HCT116 (cell line): Measurements from ENCODE around the gene TARS3. TPM values are rescaled to one million over a fixed set of nuclear protein-coding genes. Genes with fewer than 3 reads are reported as not detected.

ENCODE experiments used
- ATAC-seq: fragments of 200-7000 bp; cut with Tn5 transposase; 2 replicates; pipeline ENCODE4 v1.9.1; 2020; ENCODE audit warnings: mild to moderate bottlenecking, moderate library complexity
- BruUV-seq: library from RNA; stranded (reverse); fragments of 400-500 nt; replicated peaks from 2 replicates; lab custom pipeline; 2021; lab: Mats Ljungman, UMichigan
- CTCF ChIA-PET: fragments of 300-600 bp; sonication (Branson Sonifier 250); formaldehyde crosslinking; loops from one replicate; lab custom pipeline; 2021; ENCODE audit warnings: antibody characterized with exemption; lab: Charles Lee
- POLR2A ChIA-PET: fragments of 300-600, 350-600 bp; sonication (Branson Sonifier 250); formaldehyde crosslinking; loops from one replicate; lab custom pipeline; 2021; ENCODE audit warnings: antibody characterized with exemption; lab: Charles Lee
- RAD21 ChIA-PET, 2 experiments: fragments of 300-600 bp; sonication (Branson Sonifier 250); formaldehyde crosslinking; loops; one replicate each; lab custom pipeline; 2023; ENCODE audit warnings: low total read pairs in 2 of 2; ENCODE audit not compliant: uncharacterized antibody in 2 of 2, unreplicated experiment in 2 of 2, low non-redundant PET in 1 of 2; lab: Charles Lee
- DNase-seq: peaks from one replicate; pipeline ENCODE4 v3.0.0-alpha.2; 2010; ENCODE audit warnings: low read depth, low spot score
- H2AFZ ChIP-seq: fragments of 200-600 bp; shearing (Covaris generic), sonication (generic); 2 replicates; pipeline ENCODE4 v1.6.1; 2017; ENCODE audit warnings: low read depth, mixed run types, mixed read lengths, antibody characterized with exemption, low read length; ENCODE audit not compliant: poor library complexity, severe bottlenecking
- H3K27ac ChIP-seq: 2 replicates; pipeline ENCODE4 v1.5.1; 2012; ENCODE audit warnings: low read depth, low read length
- H3K27me3 ChIP-seq: fragments of 200-600 bp; sonication (generic); 2 replicates; pipeline ENCODE4 v1.6.1; 2016; ENCODE audit warnings: mixed run types, low read length, mixed read lengths; ENCODE audit not compliant: insufficient read depth
- H3K36me3 ChIP-seq, 2 experiments: fragments of 200-500 bp in 1 of 2; fragments of 200-600 bp in 1 of 2; sonication (Bioruptor generic) in 1 of 2; sonication (generic) in 1 of 2; 2 replicates each; pipeline versions ENCODE4 v1.5.1 to v1.6.1; 2014 to 2016; ENCODE audit warnings: low read length in 2 of 2, inconsistent platforms in 1 of 2, mixed read lengths in 1 of 2, mixed run types in 1 of 2; ENCODE audit not compliant: insufficient read depth in 2 of 2, control insufficient read depth in 1 of 2
- H3K4me1 ChIP-seq, 2 experiments: fragments of 200-600 bp in 1 of 2; sonication (generic) in 1 of 2; 2 replicates each; pipeline versions ENCODE4 v1.5.1 to v1.6.1; 2012 to 2017; ENCODE audit warnings: low read length in 2 of 2, inconsistent platforms in 1 of 2, mild to moderate bottlenecking in 1 of 2, mixed read lengths in 1 of 2, mixed run types in 1 of 2, moderate library complexity in 1 of 2; ENCODE audit not compliant: insufficient read depth in 2 of 2, control insufficient read depth in 1 of 2
- H3K4me2 ChIP-seq: fragments of 200-600 bp; sonication (generic); 2 replicates; pipeline ENCODE4 v1.6.1; 2017; ENCODE audit warnings: mixed run types, low read length, mixed read lengths
- H3K4me3 ChIP-seq, 2 experiments: fragments of 200-600 bp in 1 of 2; sonication (generic) in 1 of 2; replicated peaks in 1 of 2; 2 replicates each; pipeline ENCODE4 v1.5.1; 2011 to 2016; ENCODE audit warnings: low read length in 2 of 2, control low read depth in 1 of 2, low read depth in 1 of 2, mild to moderate bottlenecking in 1 of 2, mixed read lengths in 1 of 2, mixed run types in 1 of 2
- H3K79me2 ChIP-seq: fragments of 200-600 bp; sonication (generic); 2 replicates; pipeline ENCODE4 v1.6.1; 2017; ENCODE audit warnings: mild to moderate bottlenecking, mixed run types, low read length, moderate library complexity, mixed read lengths; ENCODE audit not compliant: insufficient read depth
- H3K9ac ChIP-seq: fragments of 200-600 bp; sonication (generic); 2 replicates; pipeline ENCODE4 v1.6.1; 2016; ENCODE audit warnings: low read length, mixed read lengths
- H3K9me2 ChIP-seq: fragments of 200-600 bp; sonication (generic), shearing (Covaris generic); 2 replicates; pipeline ENCODE4 v1.6.1; 2017; ENCODE audit warnings: mixed run types, mild to moderate bottlenecking, moderate library complexity; ENCODE audit not compliant: insufficient read depth
- H3K9me3 ChIP-seq, 2 experiments: fragments of 200-500 bp in 1 of 2; fragments of 200-600 bp in 1 of 2; sonication (Bioruptor generic) in 1 of 2; sonication (generic) in 1 of 2; 2 replicates each; pipeline ENCODE4 v1.6.1; 2014 to 2017; ENCODE audit warnings: low read length in 2 of 2, mixed read lengths in 2 of 2, inconsistent platforms in 1 of 2, low read depth in 1 of 2, mild to moderate bottlenecking in 1 of 2, mixed run types in 1 of 2, moderate library complexity in 1 of 2; ENCODE audit not compliant: control insufficient read depth in 1 of 2, insufficient read depth in 1 of 2
- H4K20me1 ChIP-seq: fragments of 200-600 bp; sonication (generic), shearing (Covaris generic); 2 replicates; pipeline ENCODE4 v1.6.1; 2017; ENCODE audit warnings: mixed run types, mild to moderate bottlenecking, moderate library complexity; ENCODE audit not compliant: insufficient read depth
- CEBPB ChIP-seq: IDR thresholded peaks from 2 replicates; pipeline ENCODE4 v1.6.1; 2012; ENCODE audit warnings: low read depth
- ELF1 ChIP-seq: IDR thresholded peaks from 2 replicates; pipeline ENCODE4 v1.6.1; 2012; ENCODE audit warnings: low read depth, borderline replicate concordance
- EZH2phosphoT487 ChIP-seq: fragments of 200-600 bp; IDR thresholded peaks from 2 replicates; pipeline ENCODE4 v1.6.1; 2018; ENCODE audit warnings: antibody characterized with exemption, borderline replicate concordance
- FOSL1 ChIP-seq: IDR thresholded peaks from 2 replicates; pipeline ENCODE4 v1.6.1; 2012; ENCODE audit warnings: low read depth
- POLR2AphosphoS5 ChIP-seq: IDR thresholded peaks from 2 replicates; pipeline ENCODE4 v1.6.1; 2011; ENCODE audit warnings: mild to moderate bottlenecking, low read depth, low read length, moderate library complexity
- RAD21 ChIP-seq: IDR thresholded peaks from 2 replicates; pipeline ENCODE4 v1.6.1; 2012; ENCODE audit warnings: low read depth, mild to moderate bottlenecking
- REST ChIP-seq: IDR thresholded peaks from 2 replicates; pipeline ENCODE4 v1.6.1; 2012; ENCODE audit warnings: low read depth
- SP1 ChIP-seq: IDR thresholded peaks from 2 replicates; pipeline ENCODE4 v1.6.1; 2012; ENCODE audit warnings: low read depth
- SRF ChIP-seq: IDR thresholded peaks from 2 replicates; pipeline ENCODE4 v1.6.1; 2012; ENCODE audit warnings: low read depth
- TCF7L2 ChIP-seq: IDR thresholded peaks from 2 replicates; pipeline ENCODE4 v1.7.0; 2011; ENCODE audit warnings: borderline replicate concordance, inconsistent platforms; ENCODE audit not compliant: insufficient read depth, insufficient read length; ENCODE audit errors: extremely low read depth
- YY1 ChIP-seq: IDR thresholded peaks from 2 replicates; pipeline ENCODE4 v1.6.1; 2011; ENCODE audit warnings: low read length, low read depth, moderate library complexity, mild to moderate bottlenecking; ENCODE audit not compliant: insufficient replicate concordance; ENCODE audit errors: extremely low read depth
- ZFX ChIP-seq: fragments of 450-650 bp; IDR thresholded peaks from 2 replicates; pipeline ENCODE4 v1.6.1; 2017
- ZNF274 ChIP-seq: fragments of 200-500 bp; sonication (Bioruptor generic); IDR thresholded peaks from 2 replicates; pipeline ENCODE4 v1.6.1; 2014; ENCODE audit warnings: mild to moderate bottlenecking, low read depth, low read length, inconsistent platforms
- intact Hi-C: fragments of 100-400 bp; cut with micrococcal nuclease; formaldehyde crosslinking; loops from 2 replicates; pipeline ENCODE4 v1.10.0; 2022
- total RNA-seq: library from RNA; stranded (reverse); gene quantifications from one replicate; pipeline ENCODE4 v1.2.1, GENCODE V29; 2021; ENCODE audit not compliant: unreplicated experiment
- TF ChIP-seq, protein P1 (sequence below), 3 experiments: fragments of 200-600 bp in 1 of 3; sonication (generic) in 1 of 3; IDR thresholded peaks in 2 of 3; conservative IDR thresholded peaks in 1 of 3; 2 replicates each; pipeline ENCODE4 v1.5.1; 2012 to 2017; ENCODE audit warnings: low read depth in 2 of 3, low read length in 2 of 3, antibody characterized with exemption in 1 of 3, borderline replicate concordance in 1 of 3, control low read depth in 1 of 3, mild to moderate bottlenecking in 1 of 3, mixed read lengths in 1 of 3, mixed run types in 1 of 3, moderate library complexity in 1 of 3; ENCODE audit not compliant: insufficient read depth in 1 of 3

Gene TARS3
- total RNA-seq, 1 experiment from 2014 or later: 11.1 TPM

DNA sequence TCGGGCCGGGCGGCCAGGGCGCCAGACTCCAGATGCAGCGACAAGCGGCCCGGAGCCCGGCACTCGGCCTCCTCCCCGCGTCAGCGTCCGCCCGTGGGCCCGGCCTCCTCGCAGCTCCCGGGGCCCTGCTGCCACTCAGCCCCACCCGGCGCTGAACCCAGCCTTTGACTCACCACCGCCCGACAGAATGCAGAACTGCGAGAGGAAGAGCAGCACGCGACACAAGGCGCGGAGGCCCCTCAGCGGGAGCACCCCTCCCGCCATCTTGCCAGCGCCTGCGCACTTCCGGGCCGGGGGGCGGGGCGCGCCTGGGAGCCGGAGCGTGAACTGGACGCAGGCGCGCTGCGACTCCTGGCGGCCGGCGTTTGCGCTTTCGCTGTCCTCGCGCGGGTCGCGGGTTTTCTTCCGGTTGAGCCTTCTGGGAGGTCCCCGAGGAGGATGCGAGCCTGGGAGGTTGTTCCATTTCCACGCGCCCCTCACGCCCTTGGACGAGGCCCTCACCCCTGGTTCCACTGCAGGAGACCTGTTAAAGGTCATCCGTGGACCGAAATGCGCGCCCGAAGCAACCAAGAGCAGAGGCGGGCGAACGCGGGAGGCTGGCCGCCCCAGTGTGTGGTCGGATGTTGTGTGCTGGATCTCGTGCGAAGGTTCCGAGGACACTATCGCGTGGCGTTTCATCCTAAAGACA lies 72.0 kb downstream of the TARS3 start, which contains the start of gene TM2D3 (continued):
- no peak for TF ChIP-seq REST
- TF ChIP-seq ZNF274: no peak
- TF ChIP-seq, all 23 proteins: peak for 12

DNA sequence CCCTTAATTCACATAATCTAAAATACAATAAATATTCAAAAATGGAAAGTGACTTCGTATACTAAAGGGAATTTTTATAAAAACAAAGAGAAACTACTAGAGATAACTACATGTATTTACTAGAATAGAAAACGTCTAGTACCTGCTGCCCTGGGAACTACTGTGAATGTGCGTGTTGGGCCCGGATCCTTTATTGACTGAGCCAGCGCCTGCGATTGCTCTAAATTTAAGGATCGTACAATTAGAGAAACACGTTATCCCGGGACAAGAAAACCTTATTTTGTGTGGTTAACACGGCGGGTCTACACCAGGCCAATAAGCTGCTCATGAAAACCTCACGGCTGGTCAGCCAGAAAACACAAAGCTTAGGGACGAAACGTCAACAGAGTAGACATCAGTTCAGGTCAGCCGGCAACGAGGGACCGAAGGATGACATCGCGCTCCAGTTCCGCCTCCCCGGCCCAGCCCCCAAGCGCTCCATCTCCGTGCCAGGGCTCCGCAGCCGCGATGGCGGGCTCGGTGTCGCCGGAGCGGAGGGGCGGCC lies 72.6 kb downstream of the TARS3 start:
- Histone ChIP-seq H4K20me1 (no peaks in the 10 kb centered on the region), H3K9me2 (no peaks in the 10 kb centered on the region), H3K27me3 (no peaks in the 10 kb centered on the region), H3K79me2 (peaks cover 53% of the 10 kb centered on the region), H3K4me1 (peaks cover 6 to 18% of the 10 kb centered on the region in 2 experiments; a peak in 2 of 4 replicates), H3K36me3 (peaks cover 11 to 19% of the 10 kb centered on the region in 2 experiments; a peak in 2 of 4 replicates), H2AFZ (no peak overlapping the region), H3K9ac (peak overlapping the region; percentile 86), H3K27ac (peak overlapping the region; percentile 94), H3K4me2 (peak overlapping the region; percentile 86), H3K4me3 (peak overlapping the region; percentile 88 to 92), H3K9me3 (no peaks in the 10 kb centered on the region)
- CTCF ChIA-PET: no interaction called here
- no peak for DNase-seq
- no TSS peak for BruUV-seq
- RAD21 ChIA-PET: no interaction called here
- ATAC-seq: peak; percentile 71
- intact Hi-C loops: loop anchor here (2.0 kb wide), 1 partner anchor 351 kb away; no protein-coding TSS in a partner anchor
- POLR2A ChIA-PET: no interaction called here
- no peak for TF ChIP-seq FOSL1
- TF ChIP-seq POLR2AphosphoS5: no peak
- TF ChIP-seq SP1: no peak
- TF ChIP-seq CEBPB: no peak
- TF ChIP-seq EZH2phosphoT487: no peak
- no peak for TF ChIP-seq YY1
- no peak for TF ChIP-seq ZFX
- no peak for TF ChIP-seq REST
- TF ChIP-seq, protein P1, sequence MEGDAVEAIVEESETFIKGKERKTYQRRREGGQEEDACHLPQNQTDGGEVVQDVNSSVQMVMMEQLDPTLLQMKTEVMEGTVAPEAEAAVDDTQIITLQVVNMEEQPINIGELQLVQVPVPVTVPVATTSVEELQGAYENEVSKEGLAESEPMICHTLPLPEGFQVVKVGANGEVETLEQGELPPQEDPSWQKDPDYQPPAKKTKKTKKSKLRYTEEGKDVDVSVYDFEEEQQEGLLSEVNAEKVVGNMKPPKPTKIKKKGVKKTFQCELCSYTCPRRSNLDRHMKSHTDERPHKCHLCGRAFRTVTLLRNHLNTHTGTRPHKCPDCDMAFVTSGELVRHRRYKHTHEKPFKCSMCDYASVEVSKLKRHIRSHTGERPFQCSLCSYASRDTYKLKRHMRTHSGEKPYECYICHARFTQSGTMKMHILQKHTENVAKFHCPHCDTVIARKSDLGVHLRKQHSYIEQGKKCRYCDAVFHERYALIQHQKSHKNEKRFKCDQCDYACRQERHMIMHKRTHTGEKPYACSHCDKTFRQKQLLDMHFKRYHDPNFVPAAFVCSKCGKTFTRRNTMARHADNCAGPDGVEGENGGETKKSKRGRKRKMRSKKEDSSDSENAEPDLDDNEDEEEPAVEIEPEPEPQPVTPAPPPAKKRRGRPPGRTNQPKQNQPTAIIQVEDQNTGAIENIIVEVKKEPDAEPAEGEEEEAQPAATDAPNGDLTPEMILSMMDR (IDR thresholded peaks at IDR 0.05 in 2 of 3, conservative IDR thresholded peaks at IDR 0.05 in 1 of 3; ENCODE audit: borderline replicate concordance in 1 of 3, insufficient read depth in 1 of 3, low read depth in 2 of 3, low read length in 2 of 3): no peak
- TF ChIP-seq ELF1: no peak
- no peak for TF ChIP-seq ZNF274
- TF ChIP-seq SRF: no peak
- no peak for TF ChIP-seq TCF7L2
- no peak for TF ChIP-seq RAD21
